HepG2 (cell line): ENCODE measurements around the gene KMT5C. TPM values are rescaled to one million over a fixed set of nuclear protein-coding genes. Genes with fewer than 3 reads are reported as not detected.

ENCODE experiments used
- ARID2 ChIP-seq: sonication (generic); formaldehyde crosslinking; IDR thresholded peaks from 2 replicates; pipeline ENCODE4 v1.8.1; 2022; ENCODE audit warnings: mild to moderate bottlenecking, missing genetic modification reagents, borderline replicate concordance
- ASH2L ChIP-seq: fragments of 300-600, 200-600 bp; sonication (generic); IDR thresholded peaks from 2 replicates; pipeline ENCODE4 v1.7.0; 2017; ENCODE audit warnings: low read depth, mild to moderate bottlenecking, moderate library complexity, mixed read lengths, low read length; ENCODE audit not compliant: insufficient read length
- ATF7 ChIP-seq, 2 experiments: fragments of 450-650 bp in 1 of 2; sonication (generic) in 1 of 2; formaldehyde crosslinking in 1 of 2; IDR thresholded peaks; 2 replicates each; pipeline versions ENCODE4 v1.4.0 to v1.6.1; 2016 to 2020; ENCODE audit warnings: antibody characterized with exemption in 1 of 2, mild to moderate bottlenecking in 1 of 2, missing genetic modification reagents in 1 of 2
- ATRX ChIP-seq: sonication (generic); formaldehyde crosslinking; IDR thresholded peaks from 2 replicates; pipeline ENCODE4 v1.4.0; 2020; ENCODE audit warnings: missing genetic modification reagents, borderline replicate concordance
- DMAP1 ChIP-seq: IDR thresholded peaks from 2 replicates; pipeline ENCODE4 v1.6.1; 2016
- ETV5 ChIP-seq: IDR thresholded peaks from 2 replicates; pipeline ENCODE4 v1.6.1; 2018; ENCODE audit warnings: missing biosample characterization, missing genetic modification reagents, inconsistent platforms, borderline replicate concordance
- FOXM1 ChIP-seq: sonication (generic); formaldehyde crosslinking; IDR thresholded peaks from 2 replicates; pipeline ENCODE4 v1.5.0; 2020; ENCODE audit warnings: missing genetic modification reagents
- KDM3A ChIP-seq: IDR thresholded peaks from 2 replicates; pipeline ENCODE4 v1.6.1; 2018; ENCODE audit warnings: low read depth, missing compliant biosample characterization
- KDM5B ChIP-seq: sonication (generic); formaldehyde crosslinking; IDR thresholded peaks from 2 replicates; pipeline ENCODE4 v1.4.0; 2020; ENCODE audit warnings: missing genetic modification reagents, mild to moderate bottlenecking, borderline replicate concordance
- NFYB ChIP-seq: sonication (generic); formaldehyde crosslinking; IDR thresholded peaks from 2 replicates; pipeline ENCODE4 v1.4.0; 2020; ENCODE audit warnings: missing genetic modification reagents
- NFYC ChIP-seq: IDR thresholded peaks from 2 replicates; pipeline ENCODE4 v1.6.1; 2016; ENCODE audit warnings: missing genetic modification reagents, missing compliant biosample characterization
- PAX8 ChIP-seq: sonication (generic); formaldehyde crosslinking; IDR thresholded peaks from 2 replicates; pipeline ENCODE4 v1.8.0; 2022; ENCODE audit warnings: mild to moderate bottlenecking, missing genetic modification reagents, borderline replicate concordance
- PHB2 ChIP-seq: fragments of 450-650 bp; IDR thresholded peaks from 2 replicates; pipeline ENCODE4 v1.6.1; 2018; ENCODE audit not compliant: partially characterized antibody
- PHF20 ChIP-seq: sonication (generic); formaldehyde crosslinking; IDR thresholded peaks from 2 replicates; pipeline ENCODE4 v1.5.0; 2020; ENCODE audit warnings: mild to moderate bottlenecking, missing genetic modification reagents
- PLRG1 ChIP-seq: fragments of 450-650 bp; conservative IDR thresholded peaks from 2 replicates; pipeline ENCODE4 v1.6.1; 2016
- PRMT3 ChIP-seq: sonication (generic); formaldehyde crosslinking; IDR thresholded peaks from 2 replicates; pipeline ENCODE4 v1.8.1; 2022; ENCODE audit warnings: low read depth, mild to moderate bottlenecking, moderate library complexity, missing genetic modification reagents, borderline replicate concordance
- REPIN1 ChIP-seq: sonication (generic); formaldehyde crosslinking; IDR thresholded peaks from 2 replicates; pipeline ENCODE4 v1.8.0; 2022; ENCODE audit warnings: missing genetic modification reagents, low read depth, mild to moderate bottlenecking, borderline replicate concordance
- SIX1 ChIP-seq: sonication (generic); formaldehyde crosslinking; IDR thresholded peaks from 2 replicates; pipeline ENCODE4 v1.4.0; 2020; ENCODE audit warnings: missing genetic modification reagents, borderline replicate concordance
- TAF15 ChIP-seq: fragments of 200-400 bp; formaldehyde crosslinking; IDR thresholded peaks from one replicate; pipeline ENCODE4 v1.6.1; 2018; ENCODE audit warnings: mild to moderate bottlenecking, low read depth, low read length; ENCODE audit not compliant: poor library complexity, severe bottlenecking
- ZBTB3 ChIP-seq: sonication (generic); formaldehyde crosslinking; IDR thresholded peaks from 2 replicates; pipeline ENCODE4 v1.4.0; 2020; ENCODE audit warnings: low read depth, mild to moderate bottlenecking, moderate library complexity, missing genetic modification reagents, borderline replicate concordance
- ZBTB43 ChIP-seq: sonication (generic); formaldehyde crosslinking; conservative IDR thresholded peaks from 2 replicates; pipeline ENCODE4 v1.4.0; 2020; ENCODE audit warnings: missing genetic modification reagents
- ZBTB7B ChIP-seq: sonication (generic); formaldehyde crosslinking; IDR thresholded peaks from 2 replicates; pipeline ENCODE4 v1.4.0; 2020; ENCODE audit warnings: missing genetic modification reagents
- ZFX ChIP-seq: sonication (generic); formaldehyde crosslinking; IDR thresholded peaks from 2 replicates; pipeline ENCODE4 v1.4.0; 2020; ENCODE audit warnings: mild to moderate bottlenecking, low read depth, missing genetic modification reagents, moderate library complexity
- ZNF460 ChIP-seq: sonication (generic); formaldehyde crosslinking; IDR thresholded peaks from 2 replicates; pipeline ENCODE4 v1.5.1; 2020; ENCODE audit warnings: missing genetic modification reagents, mild to moderate bottlenecking, borderline replicate concordance
- ZNF510 ChIP-seq: sonication (generic); formaldehyde crosslinking; IDR thresholded peaks from 2 replicates; pipeline ENCODE4 v1.4.0; 2020; ENCODE audit warnings: low read depth, mild to moderate bottlenecking, missing genetic modification reagents
- polyA plus RNA-seq, 8 experiments: library from polyadenylated mRNA; depleted of rRNA in 3 of 8; stranded (reverse) in 7 of 8; unstranded in 1 of 8; fragments of >200 nt; fragmentation: Illumina TruSeq in 4 of 8; extraction: Trizol in 4 of 8; gene quantifications; 2 replicates each; pipeline versions ENCODE4 v1.2.1 to v1.2.3, GENCODE V29; 2011 to 2016; ENCODE audit warnings: low read depth in 4 of 8, missing spikeins in 1 of 8, mixed read lengths in 1 of 8; ENCODE audit not compliant: insufficient read depth in 1 of 8
- total RNA-seq, 5 experiments: library from RNA; depleted of rRNA; stranded (reverse); fragments of >200 nt; fragmentation: Illumina TruSeq; extraction: Trizol; gene quantifications; 2 replicates each; pipeline ENCODE4 v1.2.3, GENCODE V29; 2016; ENCODE audit warnings: low read depth in 1 of 5
- TF ChIP-seq, protein P1 (sequence below): sonication (generic); formaldehyde crosslinking; IDR thresholded peaks from 2 replicates; pipeline ENCODE4 v1.4.0; 2020; ENCODE audit warnings: low read depth, missing genetic modification reagents

KMT5C gene
- total and polyA plus RNA-seq, 2 of the 13 experiments (the other 11 are each of a cell fraction or from before 2014, with no cell fraction given) = 5.5 to 9.0 TPM

DNA sequence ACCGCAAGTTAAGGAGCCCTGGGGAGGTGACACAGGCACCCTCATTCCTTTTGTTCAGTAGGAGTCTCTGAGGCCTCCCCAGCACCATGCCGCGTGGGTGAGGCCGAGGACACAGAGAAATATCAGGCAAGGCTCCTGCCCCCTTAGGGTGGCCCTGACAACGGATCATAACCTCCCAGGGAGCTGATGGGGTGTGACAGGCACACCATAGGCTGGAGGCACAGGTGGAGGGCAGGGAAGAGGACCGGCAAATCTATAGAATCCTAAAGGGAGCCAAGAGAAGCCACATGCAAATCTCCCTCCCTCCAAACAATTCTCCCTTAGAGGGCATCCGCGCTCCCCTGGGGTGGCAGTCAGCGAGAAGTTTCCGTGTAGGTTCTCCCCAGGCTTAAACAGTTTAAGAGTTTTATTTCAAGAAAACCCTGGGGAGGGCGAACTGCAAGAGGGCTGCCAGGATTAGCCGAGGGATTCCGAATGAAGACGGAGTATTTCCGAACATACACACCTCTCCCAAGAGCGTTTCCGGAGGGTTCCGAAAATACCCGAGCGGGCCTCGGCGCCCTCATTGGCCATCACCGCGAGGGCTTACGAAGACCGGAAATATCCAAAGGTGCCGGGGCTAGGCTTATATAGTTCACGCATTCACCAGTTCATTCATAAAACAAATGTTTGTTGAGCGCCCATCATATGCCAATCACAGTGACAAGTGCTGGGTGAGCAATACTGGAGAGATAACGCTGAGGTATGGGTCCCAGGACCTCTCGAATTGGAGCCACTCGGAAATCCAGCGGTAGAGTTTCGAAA is 45.4 kb downstream of the KMT5C start (continued):
- TF ChIP-seq KDM3A (no peak), ZBTB7B (CRISPR knock-in tag) (no peak), REPIN1 (CRISPR knock-in tag) (0 out of 2 replicates have a peak, but pooled peaks have one; percentile 46), ETV5 (CRISPR knock-in tag) (peak; percentile 29; the same call in 1 of the 2 replicates), KDM5B (CRISPR knock-in tag) (0 out of 2 replicates have a peak, but pooled peaks have one; percentile 38), PHB2 (no peak), ZBTB3 (CRISPR knock-in tag) (no peak), PRMT3 (CRISPR knock-in tag) (no peak), ZNF460 (CRISPR knock-in tag) (no peak), ZFX (peak; percentile 58), NFYC (peak; percentile 39), ATF7 (IDR thresholded peaks at IDR 0.05) (no peak), ATF7 (CRISPR knock-in tag; IDR thresholded peaks at IDR 0.05) (no peak), DMAP1 (CRISPR knock-in tag) (peak; percentile 61; the same call in 1 of the 2 replicates), ATRX (CRISPR knock-in tag) (no peak), NFYB (CRISPR knock-in tag) (peak; percentile 71), FOXM1 (CRISPR knock-in tag) (no peak), ZNF510 (CRISPR knock-in tag) (no peak), TAF15 (no peak), ZBTB43 (CRISPR knock-in tag) (no peak), ASH2L (peak; percentile 68), PLRG1 (no peak), SIX1 (CRISPR knock-in tag) (no peak), ARID2 (0 out of 2 replicates have a peak, but pooled peaks have one; percentile 63), PHF20 (CRISPR knock-in tag) (peak; percentile 41; the same call in 1 of the 2 replicates), PAX8 (CRISPR knock-in tag) (no peak)
- TF ChIP-seq, protein P1, sequence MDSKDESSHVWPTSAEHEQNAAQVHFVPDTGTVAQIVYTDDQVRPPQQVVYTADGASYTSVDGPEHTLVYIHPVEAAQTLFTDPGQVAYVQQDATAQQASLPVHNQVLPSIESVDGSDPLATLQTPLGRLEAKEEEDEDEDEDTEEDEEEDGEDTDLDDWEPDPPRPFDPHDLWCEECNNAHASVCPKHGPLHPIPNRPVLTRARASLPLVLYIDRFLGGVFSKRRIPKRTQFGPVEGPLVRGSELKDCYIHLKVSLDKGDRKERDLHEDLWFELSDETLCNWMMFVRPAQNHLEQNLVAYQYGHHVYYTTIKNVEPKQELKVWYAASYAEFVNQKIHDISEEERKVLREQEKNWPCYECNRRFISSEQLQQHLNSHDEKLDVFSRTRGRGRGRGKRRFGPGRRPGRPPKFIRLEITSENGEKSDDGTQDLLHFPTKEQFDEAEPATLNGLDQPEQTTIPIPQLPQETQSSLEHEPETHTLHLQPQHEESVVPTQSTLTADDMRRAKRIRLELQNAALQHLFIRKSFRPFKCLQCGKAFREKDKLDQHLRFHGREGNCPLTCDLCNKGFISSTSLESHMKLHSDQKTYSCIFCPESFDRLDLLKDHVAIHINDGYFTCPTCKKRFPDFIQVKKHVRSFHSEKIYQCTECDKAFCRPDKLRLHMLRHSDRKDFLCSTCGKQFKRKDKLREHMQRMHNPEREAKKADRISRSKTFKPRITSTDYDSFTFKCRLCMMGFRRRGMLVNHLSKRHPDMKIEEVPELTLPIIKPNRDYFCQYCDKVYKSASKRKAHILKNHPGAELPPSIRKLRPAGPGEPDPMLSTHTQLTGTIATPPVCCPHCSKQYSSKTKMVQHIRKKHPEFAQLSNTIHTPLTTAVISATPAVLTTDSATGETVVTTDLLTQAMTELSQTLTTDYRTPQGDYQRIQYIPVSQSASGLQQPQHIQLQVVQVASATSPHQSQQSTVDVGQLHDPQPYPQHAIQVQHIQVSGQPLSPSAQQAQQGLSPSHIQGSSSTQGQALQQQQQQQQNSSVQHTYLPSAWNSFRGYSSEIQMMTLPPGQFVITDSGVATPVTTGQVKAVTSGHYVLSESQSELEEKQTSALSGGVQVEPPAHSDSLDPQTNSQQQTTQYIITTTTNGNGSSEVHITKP = 0 out of 2 replicates have a peak, but pooled peaks have one; percentile 8
